A673 (cell line): ENCODE data around the gene S100A12.

Experiments used
- EZH2 ChIP-seq: fragments of 200-600 bp; sonication (generic); IDR thresholded peaks from 2 replicates; pipeline ENCODE4 v1.6.1; 2017; ENCODE audit warnings: borderline replicate concordance, low read depth, mild to moderate bottlenecking, mixed read lengths, antibody characterized with exemption, low read length; ENCODE audit not compliant: poor library complexity, severe bottlenecking
- TF ChIP-seq, protein P1 (sequence below): fragments of 300-800, 200-600 bp; sonication (generic); conservative IDR thresholded peaks from 2 replicates; pipeline ENCODE4 v1.5.1; 2017; ENCODE audit warnings: low read depth, mild to moderate bottlenecking, antibody characterized with exemption, low read length, moderate library complexity, mixed read lengths

DNA sequence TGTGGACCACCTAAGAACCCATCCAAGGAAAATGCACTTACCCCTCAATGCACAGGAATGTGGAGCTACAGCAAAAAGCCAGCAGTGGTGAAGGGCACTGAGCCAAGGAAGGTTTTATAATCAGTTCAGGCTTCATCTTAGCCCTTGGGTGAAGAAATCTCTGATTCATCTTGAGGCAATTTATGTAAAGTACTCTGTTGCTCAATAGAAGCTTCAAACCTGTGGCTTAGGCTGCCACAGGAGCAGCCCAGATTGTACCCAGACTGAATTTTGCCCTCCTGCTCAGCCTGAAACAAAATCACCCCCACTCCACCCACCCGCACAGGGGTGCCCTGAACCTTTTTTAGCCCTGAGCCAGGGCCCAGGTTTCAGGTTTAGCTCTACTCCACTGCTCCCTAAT is at the start of gene S100A12:
- TF ChIP-seq, protein P1, sequence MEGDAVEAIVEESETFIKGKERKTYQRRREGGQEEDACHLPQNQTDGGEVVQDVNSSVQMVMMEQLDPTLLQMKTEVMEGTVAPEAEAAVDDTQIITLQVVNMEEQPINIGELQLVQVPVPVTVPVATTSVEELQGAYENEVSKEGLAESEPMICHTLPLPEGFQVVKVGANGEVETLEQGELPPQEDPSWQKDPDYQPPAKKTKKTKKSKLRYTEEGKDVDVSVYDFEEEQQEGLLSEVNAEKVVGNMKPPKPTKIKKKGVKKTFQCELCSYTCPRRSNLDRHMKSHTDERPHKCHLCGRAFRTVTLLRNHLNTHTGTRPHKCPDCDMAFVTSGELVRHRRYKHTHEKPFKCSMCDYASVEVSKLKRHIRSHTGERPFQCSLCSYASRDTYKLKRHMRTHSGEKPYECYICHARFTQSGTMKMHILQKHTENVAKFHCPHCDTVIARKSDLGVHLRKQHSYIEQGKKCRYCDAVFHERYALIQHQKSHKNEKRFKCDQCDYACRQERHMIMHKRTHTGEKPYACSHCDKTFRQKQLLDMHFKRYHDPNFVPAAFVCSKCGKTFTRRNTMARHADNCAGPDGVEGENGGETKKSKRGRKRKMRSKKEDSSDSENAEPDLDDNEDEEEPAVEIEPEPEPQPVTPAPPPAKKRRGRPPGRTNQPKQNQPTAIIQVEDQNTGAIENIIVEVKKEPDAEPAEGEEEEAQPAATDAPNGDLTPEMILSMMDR, result no peak
- TF ChIP-seq EZH2, result no peak
